ENCODE data around the gene NFX1.
A peak's percentile ranks its signal among the peaks of the same experiment; 100 is the strongest.

NFX1 gene

DNA sequence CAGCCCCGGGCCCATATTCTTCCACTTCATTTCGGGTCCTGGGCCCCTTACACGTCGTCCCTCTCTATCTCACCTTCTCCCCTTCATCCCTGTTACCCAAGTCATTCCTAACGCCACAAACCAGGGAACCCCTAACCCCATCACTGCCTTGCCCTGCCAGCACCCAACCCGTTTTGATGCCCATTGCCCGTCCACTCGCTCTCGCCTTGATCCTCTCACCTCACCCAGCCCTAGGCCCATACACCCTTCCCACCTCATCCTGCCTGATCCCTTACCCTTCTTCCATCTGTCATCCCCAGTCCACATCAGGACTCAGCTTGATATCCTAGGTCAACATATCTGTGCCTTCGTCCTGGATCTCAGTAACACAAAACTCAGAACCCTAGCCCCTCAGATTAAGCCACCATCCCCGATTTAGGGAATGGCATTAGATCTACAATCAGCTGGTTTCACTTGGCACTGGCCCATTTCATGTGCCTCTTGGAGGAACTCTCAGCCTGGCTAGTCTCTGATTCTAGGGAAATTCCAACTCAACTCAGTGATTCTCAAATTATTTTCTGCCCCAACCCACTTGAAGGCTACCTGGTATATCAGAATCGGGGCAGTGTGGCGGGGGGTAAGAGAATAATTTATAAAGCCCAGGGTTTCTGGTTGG, 25.0 kb upstream of the NFX1 start:
- Histone ChIP-seq H3K14ac (ENCODE audit: low read length in 2 of 2) (peak overlapping the region; percentile 44 to 89), H3K9me3 (ENCODE audit: control insufficient read depth, low read length) (no peaks in the 10 kb centered on the region), H2BK12ac (ENCODE audit: low read length in 2 of 2) (no peak overlapping the region), H3K23ac (ENCODE audit: low read length in 2 of 2) (peak overlapping the region in 1 of 2 experiments; percentile 97), H3K9ac (ENCODE audit: low read length) (peak overlapping the region; percentile 97), H3K27ac (ENCODE audit: low read length, poor library complexity, severe bottlenecking) (peak overlapping the region; percentile 73), H4K8ac (ENCODE audit: low read length) (peak overlapping the region; percentile 63), H2BK5ac (ENCODE audit: low read depth, low read length, poor library complexity, severe bottlenecking) (peak overlapping the region; percentile 15), H2BK15ac (ENCODE audit: low read depth, poor library complexity, severe bottlenecking) (no peak overlapping the region), H3K4me3 (ENCODE audit: insufficient read depth in 1 of 2, low read depth in 1 of 2, low read length in 2 of 2) (peak overlapping the region; percentile 66 to 90), H3K4me1 (ENCODE audit: control insufficient read depth, insufficient read depth, low read depth, low read length) (peaks cover 12% of the 10 kb centered on the region), H3K18ac (ENCODE audit: low read depth in 1 of 2, low read length in 2 of 2) (peak overlapping the region; percentile 4 to 79), H3K79me1 (replicated peaks; ENCODE audit: low read length, poor library complexity, severe bottlenecking) (peaks cover 32% of the 10 kb centered on the region), H2AFZ (ENCODE audit: low read depth, low read length) (no peak overlapping the region), H3K27me3 (ENCODE audit: control insufficient read depth in 1 of 2, insufficient read depth in 1 of 2, low read length in 2 of 2) (no peaks in the 10 kb centered on the region), H3K4me2 (ENCODE audit: low read length, poor library complexity, severe bottlenecking) (peak overlapping the region; percentile 67), H3K4ac (ENCODE audit: low read depth in 1 of 2, low read length in 2 of 2) (peak overlapping the region; percentile 69 to 97), H3K36me3 (ENCODE audit: control insufficient read depth in 1 of 2, insufficient read depth in 2 of 2, low read depth in 1 of 2, low read length in 2 of 2) (peaks cover 3 to 59% of the 10 kb centered on the region in 2 experiments), H2BK120ac (ENCODE audit: low read depth, low read length) (peak overlapping the region; percentile 88), H2AK5ac (ENCODE audit: low read length, severe bottlenecking) (peak overlapping the region; percentile 47), H4K91ac (ENCODE audit: low read length) (peak overlapping the region; percentile 88)
- 13% methylated on average over 11 of the region's 13 CpGs for WGBS
- DNase-seq: peak; percentile 40

DNA sequence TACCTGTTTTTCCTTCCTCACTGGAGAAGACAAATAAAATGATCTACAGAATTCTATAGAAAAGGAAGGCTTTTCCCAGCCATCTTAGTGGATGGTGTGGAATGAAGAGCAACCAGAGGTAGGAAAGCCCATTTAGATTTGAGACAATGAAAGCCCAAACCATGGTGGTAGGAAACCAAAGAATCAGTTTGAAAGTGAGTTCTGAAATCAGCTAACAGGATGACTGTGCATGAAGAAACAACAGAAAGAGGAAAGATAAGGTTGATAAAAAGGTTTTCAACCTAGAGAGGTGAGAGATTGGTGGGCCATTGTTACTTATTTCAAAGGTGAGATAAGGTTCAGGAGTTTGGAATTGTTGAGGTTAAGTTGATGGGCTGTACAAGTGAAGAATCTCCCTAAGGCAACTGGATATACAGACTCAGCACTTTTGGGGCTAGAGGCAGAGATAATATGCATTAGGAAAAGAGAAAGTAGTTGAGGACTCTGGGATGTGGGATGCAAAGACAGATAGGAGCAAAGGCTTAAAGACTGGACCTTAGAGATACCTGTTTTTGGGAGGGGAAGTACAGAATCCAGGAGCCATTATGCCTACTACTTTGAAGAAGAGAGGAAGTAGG, 23.1 kb upstream of the NFX1 start:
- Histone ChIP-seq H2AFZ (ENCODE audit: low read depth, low read length) (no peak overlapping the region), H2BK12ac (ENCODE audit: low read length in 2 of 2) (no peak overlapping the region), H2BK15ac (ENCODE audit: low read depth, poor library complexity, severe bottlenecking) (no peak overlapping the region), H4K8ac (ENCODE audit: low read length) (no peak overlapping the region), H3K79me1 (replicated peaks; ENCODE audit: low read length, poor library complexity, severe bottlenecking) (peaks cover 26% of the 10 kb centered on the region), H2BK5ac (ENCODE audit: low read depth, low read length, poor library complexity, severe bottlenecking) (no peak overlapping the region), H3K14ac (ENCODE audit: low read length in 2 of 2) (no peak overlapping the region), H3K9me3 (ENCODE audit: control insufficient read depth, low read length) (no peaks in the 10 kb centered on the region), H3K36me3 (ENCODE audit: control insufficient read depth in 1 of 2, insufficient read depth in 2 of 2, low read depth in 1 of 2, low read length in 2 of 2) (peaks cover 7 to 59% of the 10 kb centered on the region in 2 experiments), H3K4me3 (ENCODE audit: insufficient read depth in 1 of 2, low read depth in 1 of 2, low read length in 2 of 2) (no peak overlapping the region), H3K18ac (ENCODE audit: low read depth in 1 of 2, low read length in 2 of 2) (no peak overlapping the region), H3K27me3 (ENCODE audit: control insufficient read depth in 1 of 2, insufficient read depth in 1 of 2, low read length in 2 of 2) (no peaks in the 10 kb centered on the region), H3K23ac (ENCODE audit: low read length in 2 of 2) (no peak overlapping the region), H4K91ac (ENCODE audit: low read length) (no peak overlapping the region), H3K4me1 (ENCODE audit: control insufficient read depth, insufficient read depth, low read depth, low read length) (peaks cover 12% of the 10 kb centered on the region), H2AK5ac (ENCODE audit: low read length, severe bottlenecking) (no peak overlapping the region), H3K27ac (ENCODE audit: low read length, poor library complexity, severe bottlenecking) (no peak overlapping the region), H2BK120ac (ENCODE audit: low read depth, low read length) (no peak overlapping the region), H3K4ac (ENCODE audit: low read depth in 1 of 2, low read length in 2 of 2) (no peak overlapping the region), H3K9ac (ENCODE audit: low read length) (peak overlapping the region; percentile 45), H3K4me2 (ENCODE audit: low read length, poor library complexity, severe bottlenecking) (no peak overlapping the region)
- DNase-seq: no peak

DNA sequence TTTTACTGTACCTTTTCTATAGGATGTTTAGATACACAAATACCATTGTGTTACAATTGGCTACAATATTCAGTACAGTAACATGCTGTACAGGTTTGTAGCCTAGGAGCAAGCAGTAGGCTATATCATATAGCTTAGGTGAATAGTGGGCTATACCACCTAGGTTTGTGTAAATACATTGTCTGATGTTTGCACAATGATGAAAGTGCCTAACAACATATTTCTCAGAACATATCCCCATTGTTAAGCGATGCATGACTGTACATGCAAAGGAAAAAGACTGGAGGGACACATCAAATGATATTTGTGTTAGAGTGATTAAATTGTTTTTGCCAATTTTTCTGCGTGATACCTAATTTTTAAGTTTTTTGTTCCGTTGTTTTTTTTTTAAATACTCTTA, 20.2 kb upstream of the NFX1 start:
- Histone ChIP-seq H3K9me3 (ENCODE audit: control insufficient read depth, low read length) (no peaks in the 10 kb centered on the region), H3K79me1 (replicated peaks; ENCODE audit: low read length, poor library complexity, severe bottlenecking) (peaks cover 22% of the 10 kb centered on the region), H2BK15ac (ENCODE audit: low read depth, poor library complexity, severe bottlenecking) (no peak overlapping the region), H2BK5ac (ENCODE audit: low read depth, low read length, poor library complexity, severe bottlenecking) (no peak overlapping the region), H3K4ac (ENCODE audit: low read depth in 1 of 2, low read length in 2 of 2) (no peak overlapping the region), H3K14ac (ENCODE audit: low read length in 2 of 2) (no peak overlapping the region), H4K91ac (ENCODE audit: low read length) (no peak overlapping the region), H2AFZ (ENCODE audit: low read depth, low read length) (no peak overlapping the region), H3K27ac (ENCODE audit: low read length, poor library complexity, severe bottlenecking) (no peak overlapping the region), H3K23ac (ENCODE audit: low read length in 2 of 2) (no peak overlapping the region), H3K4me1 (ENCODE audit: control insufficient read depth, insufficient read depth, low read depth, low read length) (peaks cover 4% of the 10 kb centered on the region), H3K4me2 (ENCODE audit: low read length, poor library complexity, severe bottlenecking) (no peak overlapping the region), H3K9ac (ENCODE audit: low read length) (no peak overlapping the region), H2BK12ac (ENCODE audit: low read length in 2 of 2) (no peak overlapping the region), H4K8ac (ENCODE audit: low read length) (no peak overlapping the region), H2BK120ac (ENCODE audit: low read depth, low read length) (no peak overlapping the region), H3K4me3 (ENCODE audit: insufficient read depth in 1 of 2, low read depth in 1 of 2, low read length in 2 of 2) (no peak overlapping the region), H3K36me3 (ENCODE audit: control insufficient read depth in 1 of 2, insufficient read depth in 2 of 2, low read depth in 1 of 2, low read length in 2 of 2) (peaks cover 9 to 84% of the 10 kb centered on the region in 2 experiments), H3K18ac (ENCODE audit: low read depth in 1 of 2, low read length in 2 of 2) (no peak overlapping the region), H2AK5ac (ENCODE audit: low read length, severe bottlenecking) (no peak overlapping the region), H3K27me3 (ENCODE audit: control insufficient read depth in 1 of 2, insufficient read depth in 1 of 2, low read length in 2 of 2) (no peaks in the 10 kb centered on the region)
- 96% methylated on average over 3 of the region's 3 CpGs for WGBS
- no peak for DNase-seq

DNA sequence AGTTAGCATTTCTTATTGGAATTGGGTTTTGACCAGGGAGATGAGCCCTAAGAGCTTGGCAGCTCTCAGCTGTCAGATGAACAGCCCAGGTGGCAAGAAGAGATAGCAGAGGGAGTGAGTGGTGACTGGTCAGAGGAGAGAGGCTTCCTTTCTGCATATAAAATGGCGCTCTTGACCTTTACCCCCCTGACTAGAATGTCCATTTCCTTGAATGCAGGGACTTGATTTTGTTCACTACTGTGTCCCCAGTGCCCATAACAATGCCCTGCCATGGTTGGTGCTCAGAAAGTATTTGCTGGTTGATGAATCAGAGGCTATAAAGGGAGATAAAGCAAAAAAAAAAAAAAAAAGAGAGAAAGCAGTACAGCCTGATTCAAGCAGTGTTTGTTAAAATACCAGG, 18.3 kb upstream of the NFX1 start:
- H3K4me1 ChIP-seq (ENCODE audit: control insufficient read depth, insufficient read depth, low read depth, low read length): no peaks in the 10 kb centered on the region
- no CpG with 5 or more reads among the region's 1 CpG for WGBS
- H4K8ac ChIP-seq (ENCODE audit: low read length): no peak overlapping the region
- no peak overlapping the region for H2AK5ac ChIP-seq (ENCODE audit: low read length, severe bottlenecking)
- no peak overlapping the region for H3K27ac ChIP-seq (ENCODE audit: low read length, poor library complexity, severe bottlenecking)
- DNase-seq: no peak
- no peak overlapping the region for H3K4ac ChIP-seq (ENCODE audit: low read depth in 1 of 2, low read length in 2 of 2)
- peaks cover 17 to 94% of the 10 kb centered on the region in 2 experiments for H3K36me3 ChIP-seq (ENCODE audit: control insufficient read depth in 1 of 2, insufficient read depth in 2 of 2, low read depth in 1 of 2, low read length in 2 of 2)
- H2BK120ac ChIP-seq (ENCODE audit: low read depth, low read length): no peak overlapping the region
- no peaks in the 10 kb centered on the region for H3K9me3 ChIP-seq (ENCODE audit: control insufficient read depth, low read length)
- H3K4me2 ChIP-seq (ENCODE audit: low read length, poor library complexity, severe bottlenecking): no peak overlapping the region
- H3K18ac ChIP-seq (ENCODE audit: low read depth in 1 of 2, low read length in 2 of 2): no peak overlapping the region
- H3K9ac ChIP-seq (ENCODE audit: low read length): no peak overlapping the region
- no peak overlapping the region for H4K91ac ChIP-seq (ENCODE audit: low read length)
- no peak overlapping the region for H2BK15ac ChIP-seq (ENCODE audit: low read depth, poor library complexity, severe bottlenecking)
- H3K14ac ChIP-seq (ENCODE audit: low read length in 2 of 2): no peak overlapping the region
- no peak overlapping the region for H3K23ac ChIP-seq (ENCODE audit: low read length in 2 of 2)
- H2AFZ ChIP-seq (ENCODE audit: low read depth, low read length): no peak overlapping the region
- peaks cover 16% of the 10 kb centered on the region for H3K79me1 ChIP-seq (replicated peaks; ENCODE audit: low read length, poor library complexity, severe bottlenecking)
- H2BK5ac ChIP-seq (ENCODE audit: low read depth, low read length, poor library complexity, severe bottlenecking): no peak overlapping the region
- no peak overlapping the region for H3K4me3 ChIP-seq (ENCODE audit: insufficient read depth in 1 of 2, low read depth in 1 of 2, low read length in 2 of 2)
- no peak overlapping the region for H2BK12ac ChIP-seq (ENCODE audit: low read length in 2 of 2)
- no peaks in the 10 kb centered on the region for H3K27me3 ChIP-seq (ENCODE audit: control insufficient read depth in 1 of 2, insufficient read depth in 1 of 2, low read length in 2 of 2)
